DOHH2 (cell line): ENCODE data around the gene GRB10.

Experiments
- H3F3A ChIP-seq: fragments of 200-600 bp; sonication (generic), shearing (Covaris generic); 2 replicates; pipeline ENCODE4 v1.6.0; 2016; ENCODE audit warnings: antibody characterized with exemption, mild to moderate bottlenecking; ENCODE audit not compliant: control insufficient read depth, insufficient read depth
- H3K27ac ChIP-seq: fragments of 200-600 bp; sonication (generic); 2 replicates; pipeline ENCODE4 v1.5.1; 2014; ENCODE audit warnings: low read depth, mild to moderate bottlenecking, low read length, moderate library complexity
- H3K27me3 ChIP-seq: fragments of 200-600 bp; sonication (generic); 2 replicates; pipeline ENCODE4 v1.6.1; 2014; ENCODE audit warnings: mild to moderate bottlenecking, low read length, mixed read lengths; ENCODE audit not compliant: control insufficient read depth
- H3K36me3 ChIP-seq: fragments of 200-600 bp; sonication (generic); 2 replicates; pipeline ENCODE4 v1.6.1; 2014; ENCODE audit warnings: mild to moderate bottlenecking, low read length, moderate library complexity, mixed read lengths; ENCODE audit not compliant: control insufficient read depth
- H3K4me1 ChIP-seq: fragments of 200-600 bp; sonication (generic); 2 replicates; pipeline ENCODE4 v1.6.1; 2014; ENCODE audit warnings: mild to moderate bottlenecking, low read length, mixed read lengths; ENCODE audit not compliant: control insufficient read depth
- H3K4me2 ChIP-seq: fragments of 200-600 bp; sonication (generic); 2 replicates; pipeline ENCODE4 v1.6.0; 2014; ENCODE audit warnings: mild to moderate bottlenecking, low read length, moderate library complexity
- H3K4me3 ChIP-seq: fragments of 200-600 bp; sonication (generic); 2 replicates; pipeline ENCODE4 v1.5.1; 2014; ENCODE audit warnings: mild to moderate bottlenecking, low read length, mixed read lengths
- H3K79me2 ChIP-seq: fragments of 200-600 bp; sonication (generic); 2 replicates; pipeline ENCODE4 v1.6.1; 2014; ENCODE audit warnings: mild to moderate bottlenecking, low read length, mixed read lengths; ENCODE audit not compliant: control insufficient read depth
- H3K9me2 ChIP-seq: fragments of 200-600 bp; sonication (generic); replicated peaks from 2 replicates; pipeline ENCODE4 v1.6.1; 2014; ENCODE audit warnings: mild to moderate bottlenecking, low read length, mixed read lengths; ENCODE audit not compliant: control insufficient read depth
- H3K9me3 ChIP-seq: fragments of 200-600 bp; sonication (generic); 2 replicates; pipeline ENCODE4 v1.6.1; 2014; ENCODE audit warnings: antibody characterized with exemption, low read length, mixed read lengths; ENCODE audit not compliant: control insufficient read depth, insufficient read depth
- H4K20me1 ChIP-seq: fragments of 200-600 bp; sonication (generic); 2 replicates; pipeline ENCODE4 v1.6.0; 2014; ENCODE audit warnings: low read depth, mild to moderate bottlenecking, antibody characterized with exemption, low read length, moderate library complexity; ENCODE audit not compliant: control insufficient read depth, insufficient read depth
- CTCF ChIP-seq: fragments of 200-600 bp; sonication (generic); IDR thresholded peaks from one replicate; pipeline ENCODE4 v1.5.1; 2014; ENCODE audit warnings: antibody characterized with exemption, mild to moderate bottlenecking, low read depth, low read length; ENCODE audit not compliant: poor library complexity, severe bottlenecking
- EZH2phosphoT487 ChIP-seq: fragments of 200-600 bp; sonication (generic); IDR thresholded peaks from 2 replicates; pipeline ENCODE4 v1.6.1; 2017; ENCODE audit warnings: borderline replicate concordance, mild to moderate bottlenecking, antibody characterized with exemption, low read length, moderate library complexity, mixed read lengths

The GRB10 gene

GRCh38 chr7:50542132-50542531, 240.6 kb downstream of the GRB10 start:
- H3K36me3 ChIP-seq: no peaks in the 10 kb centered on the region
- no peak overlapping the region for H3K27ac ChIP-seq
- no peaks in the 10 kb centered on the region for H4K20me1 ChIP-seq
- H3K9me2 ChIP-seq: no peaks in the 10 kb centered on the region
- TF ChIP-seq EZH2phosphoT487: no peak
- no peak for TF ChIP-seq CTCF
- no peaks in the 10 kb centered on the region for H3K4me1 ChIP-seq
- H3K4me2 ChIP-seq: no peak overlapping the region
- no peaks in the 10 kb centered on the region for H3F3A ChIP-seq
- no peak overlapping the region for H3K4me3 ChIP-seq
- no peaks in the 10 kb centered on the region for H3K79me2 ChIP-seq
- H3K9me3 ChIP-seq: no peaks in the 10 kb centered on the region
- H3K27me3 ChIP-seq: no peaks in the 10 kb centered on the region

- Histone ChIP-seq H3K27me3 (no peaks in the 10 kb centered on the region), H3K4me2 (no peak overlapping the region), H3K27ac (no peak overlapping the region), H3K9me3 (no peaks in the 10 kb centered on the region), H3K79me2 (no peaks in the 10 kb centered on the region), H4K20me1 (no peaks in the 10 kb centered on the region), H3K9me2 (no peaks in the 10 kb centered on the region), H3K4me3 (no peak overlapping the region), H3K36me3 (no peaks in the 10 kb centered on the region), H3F3A (no peaks in the 10 kb centered on the region), H3K4me1 (no peaks in the 10 kb centered on the region)
- TF ChIP-seq CTCF (no peak), EZH2phosphoT487 (no peak)
Observed at GRCh38 chr7:50540785-50541579, 241.7 kb downstream of the GRB10 start.
